Effector memory CD8-positive, alpha-beta T cell (primary cell): ENCODE results near the gene RDH14.

Source experiments
- ATAC-seq: fragments of 150-1000 bp; cut with Tn5 transposase; replicated peaks from 2 replicates; pipeline ENCODE4 v1.10.0; 2021; ENCODE audit warnings: mild to moderate bottlenecking, moderate library complexity
- DNase-seq, 3 experiments: peaks; one replicate each; pipeline ENCODE4 v3.0.0; 2021
- H3K27ac Mint-ChIP-seq, 2 donors: one replicate each; pipeline ENCODE4 v1.8.0; 2022; ENCODE audit warnings: mild to moderate bottlenecking in 2 of 2, mixed read lengths in 2 of 2, moderate library complexity in 2 of 2
- H3K27me3 Mint-ChIP-seq, 2 donors: one replicate each; pipeline ENCODE4 v1.8.0; 2022; ENCODE audit warnings: mixed read lengths in 2 of 2
- H3K36me3 Mint-ChIP-seq: one replicate; pipeline ENCODE4 v1.8.0; 2022; ENCODE audit warnings: mild to moderate bottlenecking, moderate library complexity, mixed read lengths; ENCODE audit not compliant: insufficient read depth
- H3K4me1 Mint-ChIP-seq, 2 donors: one replicate each; pipeline ENCODE4 v1.8.0; 2022; ENCODE audit warnings: low read depth in 2 of 2, mixed read lengths in 2 of 2
- H3K4me3 Mint-ChIP-seq, 2 donors: one replicate each; pipeline ENCODE4 v1.8.0; 2022; ENCODE audit warnings: mild to moderate bottlenecking in 2 of 2, mixed read lengths in 2 of 2, moderate library complexity in 2 of 2
- H3K9me3 Mint-ChIP-seq, 2 donors: one replicate each; pipeline ENCODE4 v1.8.0; 2022; ENCODE audit warnings: mixed read lengths in 2 of 2

The RDH14 gene

GRCh38 chr2:18589354-18589753 lies 28.9 kb upstream of the RDH14 start, which contains the start of gene NT5C1B:
TSS of gene NT5C1B (minus strand) at chr2:18589569. CDS start at chr2:18589468, 101 bp downstream.
- H3K27ac Mint-ChIP-seq: no peak within 1 kb of the TSS
- ATAC-seq: no peak
- H3K4me3 Mint-ChIP-seq: no peak within 1 kb of the TSS
- H3K9me3 Mint-ChIP-seq: no peaks in the 10 kb centered on the region
- H3K4me1 Mint-ChIP-seq: peaks cover 0 to 4% of the 10 kb centered on the region in 2 donors
- H3K36me3 Mint-ChIP-seq: no peaks in the 10 kb centered on the region
- no peaks in the 10 kb centered on the region for H3K27me3 Mint-ChIP-seq
- DNase-seq: no peak

GRCh38 chr2:18588802-18589201 lies 28.3 kb upstream of the RDH14 start:
- DNase-seq (no peak), ATAC-seq (no peak)
- Mint-ChIP-seq H3K36me3 (no peaks in the 10 kb centered on the region), H3K9me3 (peaks cover 0 to 3% of the 10 kb centered on the region in 2 donors), H3K4me3 (no peak overlapping the region), H3K27ac (no peak overlapping the region), H3K4me1 (peaks cover 0 to 4% of the 10 kb centered on the region in 2 donors), H3K27me3 (no peaks in the 10 kb centered on the region)

GRCh38 chr2:18588049-18588448 lies 27.6 kb upstream of the RDH14 start:
- Mint-ChIP-seq H3K9me3 (peaks cover 0 to 8% of the 10 kb centered on the region in 2 donors), H3K4me1 (peaks cover 0 to 4% of the 10 kb centered on the region in 2 donors), H3K36me3 (no peaks in the 10 kb centered on the region), H3K4me3 (no peak overlapping the region), H3K27ac (no peak overlapping the region), H3K27me3 (no peaks in the 10 kb centered on the region)
- DNase-seq (no peak), ATAC-seq (no peak)

- Mint-ChIP-seq H3K27me3 (no peaks in the 10 kb centered on the region), H3K4me1 (peaks cover 0 to 4% of the 10 kb centered on the region in 2 donors), H3K36me3 (no peaks in the 10 kb centered on the region), H3K27ac (no peak overlapping the region), H3K9me3 (peaks cover 0 to 8% of the 10 kb centered on the region in 2 donors), H3K4me3 (no peak overlapping the region)
- no peak for DNase-seq
- ATAC-seq: no peak
Measured at GRCh38 chr2:18585526-18585925, 25.1 kb upstream of the RDH14 start.

GRCh38 chr2:18584608-18584954 lies 24.1 kb upstream of the RDH14 start:
- no peak overlapping the region for H3K4me3 Mint-ChIP-seq
- peaks cover 0 to 8% of the 10 kb centered on the region in 2 donors for H3K9me3 Mint-ChIP-seq
- H3K27me3 Mint-ChIP-seq: no peaks in the 10 kb centered on the region
- H3K36me3 Mint-ChIP-seq: no peaks in the 10 kb centered on the region
- H3K4me1 Mint-ChIP-seq: peaks cover 0 to 4% of the 10 kb centered on the region in 2 donors
- no peak overlapping the region for H3K27ac Mint-ChIP-seq
- DNase-seq: no peak
- no peak for ATAC-seq

- Mint-ChIP-seq H3K36me3 (no peaks in the 10 kb centered on the region), H3K9me3 (peaks cover 0 to 8% of the 10 kb centered on the region in 2 donors), H3K27me3 (no peaks in the 10 kb centered on the region), H3K27ac (no peak overlapping the region), H3K4me3 (no peak overlapping the region), H3K4me1 (peaks cover 0 to 4% of the 10 kb centered on the region in 2 donors)
- ATAC-seq (no peak), DNase-seq (no peak)
Measured at GRCh38 chr2:18583905-18584607, 23.6 kb upstream of the RDH14 start.

- no peak for ATAC-seq
- Mint-ChIP-seq H3K36me3 (no peaks in the 10 kb centered on the region), H3K4me3 (no peak overlapping the region), H3K9me3 (peaks cover 3 to 8% of the 10 kb centered on the region in 2 donors), H3K27ac (no peak overlapping the region), H3K4me1 (peaks cover 0 to 4% of the 10 kb centered on the region in 2 donors), H3K27me3 (no peaks in the 10 kb centered on the region)
- DNase-seq: no peak
Measured at GRCh38 chr2:18580606-18581005, 20.2 kb upstream of the RDH14 start.

GRCh38 chr2:18578033-18578432 lies 17.6 kb upstream of the RDH14 start:
- ATAC-seq (no peak), DNase-seq (no peak)
- Mint-ChIP-seq H3K27me3 (no peaks in the 10 kb centered on the region), H3K9me3 (peaks cover 0 to 3% of the 10 kb centered on the region in 2 donors), H3K36me3 (no peaks in the 10 kb centered on the region), H3K27ac (no peak overlapping the region), H3K4me1 (no peaks in the 10 kb centered on the region), H3K4me3 (no peak overlapping the region)

GRCh38 chr2:18566145-18566769 lies 5.8 kb upstream of the RDH14 start:
- Mint-ChIP-seq H3K36me3 (peaks cover 18% of the 10 kb centered on the region), H3K4me3 (no peak overlapping the region), H3K27me3 (no peaks in the 10 kb centered on the region), H3K4me1 (no peaks in the 10 kb centered on the region), H3K9me3 (no peaks in the 10 kb centered on the region), H3K27ac (no peak overlapping the region)
- DNase-seq: no peak
- no peak for ATAC-seq

GRCh38 chr2:18560797-18561085 lies 288 bp upstream of the RDH14 start:
- Mint-ChIP-seq H3K4me1 (peaks cover 21 to 31% of the 10 kb centered on the region in 2 donors), H3K27ac (peak overlapping the region; percentile 96 to 97), H3K27me3 (no peaks in the 10 kb centered on the region), H3K36me3 (peaks cover 15% of the 10 kb centered on the region), H3K4me3 (peak overlapping the region; percentile 88), H3K9me3 (no peaks in the 10 kb centered on the region)
- ATAC-seq (no peak), DNase-seq (no peak)

GRCh38 chr2:18559531-18560030 lies 872 bp downstream of the RDH14 start:
- H3K27me3 Mint-ChIP-seq: no peaks in the 10 kb centered on the region
- peaks cover 21 to 31% of the 10 kb centered on the region in 2 donors for H3K4me1 Mint-ChIP-seq
- H3K4me3 Mint-ChIP-seq: peak overlapping the region; percentile 88
- H3K36me3 Mint-ChIP-seq: peaks cover 11% of the 10 kb centered on the region
- DNase-seq: peak in 1 of 3 experiments; percentile 2
- H3K27ac Mint-ChIP-seq: peak overlapping the region; percentile 96 to 97
- no peaks in the 10 kb centered on the region for H3K9me3 Mint-ChIP-seq
- ATAC-seq: no peak

- H3K36me3 Mint-ChIP-seq: peaks cover 19% of the 10 kb centered on the region
- peaks cover 25 to 36% of the 10 kb centered on the region in 2 donors for H3K4me1 Mint-ChIP-seq
- H3K4me3 Mint-ChIP-seq: peak overlapping the region in 1 of 2 donors; percentile 88
- peak overlapping the region in 1 of 2 donors; percentile 97 for H3K27ac Mint-ChIP-seq
- ATAC-seq (no peak), DNase-seq (no peak)
- H3K27me3 Mint-ChIP-seq: no peaks in the 10 kb centered on the region
- H3K9me3 Mint-ChIP-seq: no peaks in the 10 kb centered on the region
Measured at GRCh38 chr2:18558458-18558857, 2.0 kb downstream of the RDH14 start.

GRCh38 chr2:18557121-18557520 lies 3.3 kb downstream of the RDH14 start:
- Mint-ChIP-seq H3K27ac (peak overlapping the region in 1 of 2 donors; percentile 97), H3K27me3 (no peaks in the 10 kb centered on the region), H3K9me3 (no peaks in the 10 kb centered on the region), H3K4me1 (peaks cover 26 to 47% of the 10 kb centered on the region in 2 donors), H3K36me3 (peaks cover 20% of the 10 kb centered on the region), H3K4me3 (no peak overlapping the region)
- ATAC-seq (no peak), DNase-seq (no peak)
